GM19351 (cell line): ENCODE measurements around the gene SCRT2.

Source experiments
- ATAC-seq: cut with Tn5 transposase; IDR thresholded peaks from one replicate; pipeline ENCODE4 v1.9.1; 2021; ENCODE audit warnings: mild to moderate bottlenecking, moderate library complexity; ENCODE audit not compliant: unreplicated experiment

The SCRT2 gene

GRCh38 chr20:635028-635892 is 40.3 kb downstream of the SCRT2 start:
- no peak for ATAC-seq

GRCh38 chr20:634148-634925 is 41.3 kb downstream of the SCRT2 start:
- ATAC-seq = no peak

DNA sequence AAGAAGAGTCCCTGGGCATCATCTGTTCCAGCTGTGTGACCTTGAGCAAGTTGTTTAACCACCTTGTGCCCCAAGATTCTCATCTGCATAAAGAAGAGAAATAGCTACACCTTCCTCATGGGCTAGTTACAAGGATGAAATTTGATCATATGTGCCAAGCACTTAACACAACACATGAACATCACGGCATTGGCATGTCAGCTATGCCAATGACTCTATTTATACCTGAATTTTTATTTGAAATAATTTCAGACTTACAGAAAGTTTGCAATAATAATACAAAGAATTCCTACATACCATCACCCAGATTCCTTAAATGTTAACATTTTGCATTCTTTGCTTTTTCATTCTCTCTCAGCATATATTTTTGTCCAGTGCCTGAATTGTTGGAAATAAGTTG is 44.5 kb downstream of the SCRT2 start:
- ATAC-seq = no peak

DNA sequence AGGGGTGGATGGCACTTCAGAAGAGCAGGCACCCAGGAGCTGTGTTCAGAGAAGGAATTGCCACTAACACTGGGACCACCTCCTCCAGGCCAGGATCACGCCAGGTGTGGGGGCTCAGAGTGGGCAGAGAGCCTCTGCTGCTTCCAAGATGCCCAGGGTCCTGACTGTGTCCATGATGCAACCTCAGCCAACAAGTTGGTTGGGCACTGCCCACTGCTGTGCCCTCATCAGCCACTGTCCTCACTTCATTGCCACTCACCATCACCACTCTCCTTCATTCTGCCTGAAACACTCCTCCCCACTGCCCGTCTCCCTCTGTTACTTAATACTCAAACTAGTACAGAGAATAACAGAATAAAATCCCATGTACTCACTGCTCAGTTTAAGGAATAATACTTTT is 49.0 kb downstream of the SCRT2 start:
- no peak for ATAC-seq

GRCh38 chr20:625360-625932 is 50.2 kb downstream of the SCRT2 start:
- no peak for ATAC-seq

DNA sequence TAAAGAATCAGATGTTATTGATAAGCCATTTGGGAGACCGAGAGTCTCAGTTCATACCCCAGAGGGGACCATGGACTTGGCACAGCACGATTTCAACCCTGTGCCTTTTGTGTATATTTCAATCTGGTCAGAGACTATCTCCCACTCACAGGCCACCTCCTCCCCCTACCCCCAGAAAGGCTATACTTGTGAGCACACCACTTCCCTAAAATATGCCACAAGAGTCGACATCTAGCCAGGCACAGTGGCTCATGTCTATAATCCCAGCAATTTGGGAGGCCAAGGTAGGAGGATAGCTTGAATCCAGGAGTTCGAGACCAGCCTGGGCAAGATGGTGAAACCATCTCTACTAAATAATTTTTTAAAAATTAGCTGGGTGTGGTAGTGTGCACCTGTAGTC is 51.9 kb downstream of the SCRT2 start:
- no peak for ATAC-seq

GRCh38 chr20:623021-623420 is 52.6 kb downstream of the SCRT2 start:
- no peak for ATAC-seq

GRCh38 chr20:622161-622560 is 53.4 kb downstream of the SCRT2 start:
- no peak for ATAC-seq

DNA sequence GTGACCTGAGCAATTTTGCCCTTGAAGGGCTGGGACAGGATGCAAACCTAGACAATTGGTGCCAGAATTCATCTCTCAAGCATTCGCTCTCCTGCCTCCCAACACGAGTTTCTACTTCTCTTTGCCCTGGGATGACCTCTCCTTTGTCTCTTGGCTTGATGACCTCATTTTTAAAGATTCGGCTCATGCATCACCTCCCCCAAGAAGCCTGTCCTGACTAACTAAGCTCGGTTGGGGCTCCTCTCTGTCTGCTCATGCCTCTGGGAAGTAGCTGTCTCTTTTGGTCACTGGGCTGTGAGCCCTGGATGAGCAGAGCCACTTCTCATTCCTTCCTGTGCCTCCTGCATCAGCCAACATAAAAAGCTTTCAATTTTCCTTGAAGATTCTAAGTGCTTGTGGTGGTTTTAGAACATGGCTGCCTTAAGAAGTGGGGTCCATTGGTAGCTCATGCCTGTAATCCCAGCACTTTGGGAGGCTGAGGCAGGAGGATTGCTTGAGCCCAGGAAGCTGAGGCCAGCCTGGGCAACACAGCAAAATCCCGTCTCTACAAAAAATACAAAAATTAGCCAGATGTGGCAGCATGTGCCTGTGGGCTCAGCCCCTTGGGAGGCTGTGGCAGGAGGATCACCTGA is 54.4 kb downstream of the SCRT2 start:
- ATAC-seq = no peak

DNA sequence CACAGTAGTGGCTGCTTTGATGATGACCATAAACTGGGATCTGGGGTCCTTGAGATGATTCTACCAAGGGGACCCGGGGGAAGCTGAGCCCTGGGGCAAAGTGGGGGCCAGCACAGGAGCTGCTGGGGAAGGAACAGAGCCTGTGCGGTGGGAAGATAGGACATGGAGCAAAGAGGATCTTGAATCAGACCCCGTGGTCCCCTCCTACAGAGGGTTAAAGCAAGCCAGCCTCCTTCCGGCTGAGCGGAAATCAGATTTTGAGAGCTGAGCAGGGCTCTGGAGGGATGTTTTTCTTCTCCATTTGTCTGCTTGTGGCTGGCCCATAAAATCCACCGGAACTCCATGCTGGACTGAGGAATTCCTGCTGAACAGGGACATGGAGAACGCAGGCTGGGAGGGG is 55.4 kb downstream of the SCRT2 start:
- no peak for ATAC-seq

DNA sequence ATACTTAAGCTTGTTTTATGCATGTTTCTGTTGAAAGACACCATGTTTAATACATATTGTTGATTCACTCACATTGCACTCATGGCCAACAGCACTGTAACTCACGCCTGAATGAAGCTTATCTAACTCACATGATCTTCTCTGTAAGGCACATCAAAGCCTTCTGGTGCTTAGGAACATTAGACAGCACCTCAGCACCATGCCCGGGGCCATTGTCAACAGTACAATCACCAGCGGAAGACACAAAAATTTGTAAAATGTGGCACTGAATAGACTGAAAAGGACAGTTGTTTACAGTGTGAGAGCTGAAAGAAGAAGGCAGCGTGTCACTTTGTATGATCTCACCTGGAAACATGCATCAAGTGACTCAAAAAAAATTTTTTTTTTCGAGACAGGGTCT is 56.6 kb downstream of the SCRT2 start:
- no peak for ATAC-seq

- ATAC-seq = no peak
These were observed 57.5 kb downstream of the SCRT2 start for GRCh38 chr20:617934-618690.

GRCh38 chr20:615514-615913 is 60.1 kb downstream of the SCRT2 start:
- ATAC-seq = no peak

DNA sequence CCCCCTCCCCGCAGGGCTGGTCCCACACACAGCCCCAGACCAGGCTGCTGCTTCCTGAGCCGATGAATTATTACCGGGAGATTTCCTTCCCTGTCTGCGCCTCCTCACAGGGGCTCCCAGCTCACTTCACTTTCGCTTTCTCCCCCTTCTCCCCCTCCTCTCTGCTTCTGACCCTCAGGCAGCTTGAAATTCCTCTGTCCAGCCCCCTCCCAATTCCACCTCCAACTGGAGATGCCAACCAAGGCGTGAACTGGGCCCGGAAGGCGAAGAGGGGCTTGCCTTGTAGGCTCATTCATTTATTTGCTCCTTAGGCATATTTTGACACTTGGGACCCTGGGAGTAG is 63.8 kb downstream of the SCRT2 start:
- ATAC-seq = no peak
